B cell (primary cell): ENCODE measurements around the gene BOD1.

ENCODE experiments used
- CTCF ChIP-seq: fragments of 200-600 bp; IDR thresholded peaks from one replicate; pipeline ENCODE4 v1.8.0; 2022; ENCODE audit warnings: antibody characterized with exemption, mild to moderate bottlenecking
- EZH2 ChIP-seq: IDR thresholded peaks from 2 replicates; pipeline ENCODE4 v1.6.1; 2012; ENCODE audit warnings: borderline replicate concordance, low read depth, mild to moderate bottlenecking, moderate library complexity, low read length; ENCODE audit not compliant: insufficient read depth, poor library complexity, severe bottlenecking

DNA sequence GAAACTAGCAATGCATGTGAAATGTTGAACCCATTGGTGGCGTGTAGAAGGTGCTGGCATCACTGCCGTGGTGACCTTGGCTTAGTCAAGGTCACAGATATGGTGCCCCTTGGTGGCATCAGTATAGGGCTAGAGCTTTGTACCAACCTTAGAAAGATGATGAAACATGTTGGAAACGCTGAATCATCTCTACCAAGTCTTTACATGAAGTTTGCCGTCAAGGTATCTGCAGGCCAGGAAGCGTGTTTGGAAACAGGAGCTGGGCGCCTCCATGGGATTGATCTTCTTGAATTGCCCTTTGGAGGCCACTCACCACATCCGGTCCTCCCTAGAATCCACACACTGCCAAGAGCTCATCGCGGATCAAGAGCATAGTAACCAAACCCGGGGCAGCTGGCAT lies 16.9 kb upstream of the BOD1 start:
- TF ChIP-seq CTCF: no peak
- no peak for TF ChIP-seq EZH2
